HG02840 (cell line): ENCODE data around the gene TLX1.

Experiments
- ATAC-seq: cut with Tn5 transposase; IDR thresholded peaks from one replicate; pipeline ENCODE4 v1.9.1; 2021; ENCODE audit warnings: mild to moderate bottlenecking, moderate library complexity, moderate number of reproducible peaks; ENCODE audit not compliant: unreplicated experiment, low FRiP score

TLX1 gene

GRCh38 chr10:101111547-101111946 lies 19.6 kb upstream of the TLX1 start:
- ATAC-seq = no peak

- ATAC-seq = no peak
Observed at GRCh38 chr10:101112799-101113594, 18.1 kb upstream of the TLX1 start.

- no peak for ATAC-seq
Observed at GRCh38 chr10:101113890-101114403, 17.2 kb upstream of the TLX1 start.

GRCh38 chr10:101114646-101115045 lies 16.5 kb upstream of the TLX1 start:
- ATAC-seq = no peak

GRCh38 chr10:101116754-101117153 lies 14.3 kb upstream of the TLX1 start:
- ATAC-seq = no peak

- ATAC-seq = no peak
Observed at GRCh38 chr10:101118031-101118430, 13.1 kb upstream of the TLX1 start.

- ATAC-seq = no peak
Observed at GRCh38 chr10:101120520-101120883, 10.6 kb upstream of the TLX1 start.

GRCh38 chr10:101120884-101121653 lies 10.0 kb upstream of the TLX1 start:
- ATAC-seq = no peak

GRCh38 chr10:101121654-101122031 lies 9.5 kb upstream of the TLX1 start:
- no peak for ATAC-seq

GRCh38 chr10:101122270-101123084 lies 8.6 kb upstream of the TLX1 start:
- ATAC-seq = no peak

- no peak for ATAC-seq
Observed at GRCh38 chr10:101123085-101123814, 7.8 kb upstream of the TLX1 start.

- ATAC-seq = no peak
Observed at GRCh38 chr10:101123815-101124617, 7.1 kb upstream of the TLX1 start.

GRCh38 chr10:101124933-101125332 lies 6.2 kb upstream of the TLX1 start:
- ATAC-seq = no peak

- no peak for ATAC-seq
Observed at GRCh38 chr10:101126684-101127628, 4.1 kb upstream of the TLX1 start.

- no peak for ATAC-seq
Observed at GRCh38 chr10:101130141-101130540, 959 bp upstream of the TLX1 start.

GRCh38 chr10:101131962-101132635 lies 999 bp downstream of the TLX1 start:
- ATAC-seq = no peak

- ATAC-seq = no peak
Observed at GRCh38 chr10:101132636-101133473, 1.8 kb downstream of the TLX1 start.
